ENCODE measurements around the gene ZFAND2A. TPM values are rescaled to one million over a fixed set of nuclear protein-coding genes. Genes with fewer than 3 reads are reported as not detected.
"Not testable (repeated sequence)": the region's sequence is repeated elsewhere in the genome, so short reads cannot be mapped to it uniquely, and the experiment has no call there.

Gene ZFAND2A, protein sequence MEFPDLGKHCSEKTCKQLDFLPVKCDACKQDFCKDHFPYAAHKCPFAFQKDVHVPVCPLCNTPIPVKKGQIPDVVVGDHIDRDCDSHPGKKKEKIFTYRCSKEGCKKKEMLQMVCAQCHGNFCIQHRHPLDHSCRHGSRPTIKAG
- 20.0 TPM for polyA plus RNA-seq (2013, experiment 1 of 2; ENCODE audit: insufficient read length)
- polyA plus RNA-seq (2013, experiment 2 of 2; ENCODE audit: insufficient read length): 19.5 TPM

DNA sequence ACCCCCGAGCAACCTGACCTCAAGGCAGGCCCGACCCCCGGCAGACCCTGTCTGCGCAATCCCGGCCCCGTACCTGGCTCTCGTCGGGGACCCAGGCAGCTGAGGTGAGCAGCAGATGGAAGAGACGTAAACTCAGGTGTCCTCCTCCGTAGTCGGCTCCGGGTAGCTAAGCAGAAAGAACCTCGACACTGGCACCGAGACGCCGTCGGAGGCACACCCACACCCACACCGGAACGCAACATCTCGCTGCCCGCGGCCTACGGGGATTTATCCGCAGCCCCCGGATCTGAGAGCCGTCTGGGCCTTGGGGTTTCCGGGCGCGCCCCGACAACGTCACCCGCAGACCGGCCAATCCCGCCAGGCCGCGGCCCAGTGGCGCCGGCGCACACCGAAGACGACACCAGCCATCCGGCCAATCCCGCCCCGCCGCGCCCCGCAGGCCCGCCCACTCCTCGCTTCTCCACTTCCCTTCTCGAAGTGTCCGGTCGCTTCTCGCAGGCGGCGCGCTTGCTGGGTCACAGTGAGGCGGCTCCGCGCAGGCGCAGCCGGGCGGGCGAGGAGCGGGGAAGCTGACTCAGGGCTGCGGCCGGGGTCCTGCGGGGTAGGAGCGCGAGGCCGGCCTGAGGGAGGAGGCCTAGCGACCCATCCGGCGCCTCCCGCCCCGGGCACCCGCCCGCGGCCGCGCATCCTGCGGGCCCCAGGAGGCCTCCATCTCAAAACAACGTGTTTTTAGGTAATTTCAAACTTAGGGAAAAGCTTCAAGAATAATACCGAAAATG is at the start of gene ZFAND2A:
Gene ZFAND2A, minus strand, starts transcription at position 306 of the 779 bp plus-strand sequence. CDS start 1,984 bp downstream, outside the sequence.
- DNase-seq: peak; percentile 98

DNA sequence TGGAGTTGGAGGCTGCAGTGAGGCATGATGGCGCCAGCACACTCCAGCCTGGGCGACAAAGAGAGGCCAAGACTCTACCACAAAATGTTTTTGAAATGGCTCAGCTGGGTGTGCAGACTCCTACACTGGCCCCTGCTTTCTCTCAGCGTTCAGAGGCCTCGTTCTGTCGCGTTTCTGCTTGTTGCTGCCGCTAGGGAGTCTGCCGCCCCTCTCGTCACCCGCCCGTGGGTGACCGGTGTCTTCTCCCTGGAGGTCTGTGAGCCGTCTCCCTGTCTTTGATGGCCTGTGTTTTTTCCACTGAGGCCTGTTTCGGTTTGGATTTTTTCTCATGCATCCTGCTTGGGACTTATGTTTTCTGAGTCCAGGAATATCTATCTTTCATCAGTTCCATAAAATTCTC is 49.1 kb upstream of the ZFAND2A start:
- DNase-seq: no peak

DNA sequence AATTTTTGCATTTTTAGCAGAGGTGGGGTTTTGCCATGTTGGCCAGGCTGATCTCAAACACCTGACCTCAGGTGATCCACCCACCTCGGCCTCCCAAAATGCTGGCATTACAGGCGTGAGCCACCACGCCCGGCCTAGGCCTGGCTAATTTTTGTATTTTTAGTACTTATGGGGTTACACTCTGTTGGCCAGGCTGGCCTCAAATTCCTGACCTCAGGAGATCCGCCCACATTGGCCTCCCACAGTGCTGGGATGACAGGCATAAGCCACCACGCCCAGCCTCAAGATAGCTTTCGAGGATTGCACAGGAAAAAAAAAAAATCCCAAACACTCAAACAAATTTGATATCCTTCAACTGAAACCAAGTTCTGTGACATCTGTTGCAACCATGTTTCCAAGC is 45.7 kb upstream of the ZFAND2A start:
- DNase-seq: not testable (repeated sequence)

DNA sequence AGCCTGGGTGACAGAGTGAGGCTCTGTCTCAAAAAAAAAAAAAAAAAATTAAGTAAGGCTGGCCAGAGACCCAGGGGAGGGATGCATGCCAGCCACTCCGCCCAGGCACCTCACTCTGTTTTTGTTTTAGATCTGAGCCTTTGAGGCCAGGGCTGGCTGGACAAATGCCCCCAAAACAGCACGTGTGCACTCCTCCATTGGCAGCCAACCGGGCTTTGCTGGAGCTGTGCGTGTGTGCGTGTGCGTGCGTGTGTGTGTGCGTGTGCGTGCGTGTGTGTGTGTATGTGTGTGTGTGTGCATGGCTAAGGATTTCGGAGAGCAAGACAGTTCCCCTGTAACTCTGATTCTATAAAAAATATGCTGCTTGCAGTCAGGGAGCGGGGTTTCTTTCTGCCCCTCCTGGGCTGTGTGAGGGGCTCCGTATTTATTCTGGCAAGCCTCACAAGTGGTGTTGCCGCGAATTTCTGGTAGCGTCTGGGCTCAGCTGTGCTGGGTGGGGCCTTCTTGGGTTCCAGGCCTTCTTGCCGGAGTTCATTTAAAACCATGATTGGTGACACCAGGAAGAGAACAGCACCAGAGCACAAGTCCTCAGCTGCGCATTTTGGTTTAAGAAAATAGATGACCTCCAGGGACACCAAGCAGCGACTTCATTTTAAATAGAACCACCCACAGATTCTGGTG is 44.6 kb upstream of the ZFAND2A start:
- no peak for DNase-seq

DNA sequence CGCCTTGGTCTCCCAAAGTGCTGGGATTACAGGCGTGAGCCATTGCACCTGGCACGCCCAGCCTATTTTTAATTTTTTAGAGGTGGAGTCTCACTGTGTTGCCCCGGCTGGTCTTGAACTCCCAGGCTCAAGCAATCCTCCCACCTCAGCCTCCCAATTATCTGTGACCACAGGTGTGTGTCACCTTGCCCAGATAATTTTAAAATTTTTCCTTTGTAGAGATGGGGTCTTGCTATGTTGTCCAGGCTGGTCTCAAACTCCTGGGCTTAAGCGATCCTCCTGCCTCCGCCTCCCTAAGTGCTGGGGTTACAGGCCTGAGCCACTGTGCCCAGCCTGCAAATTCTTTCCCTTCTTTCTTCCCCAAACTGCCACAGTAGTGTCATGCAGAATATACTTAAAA is 42.9 kb upstream of the ZFAND2A start:
- DNase-seq: not testable (repeated sequence)

DNA sequence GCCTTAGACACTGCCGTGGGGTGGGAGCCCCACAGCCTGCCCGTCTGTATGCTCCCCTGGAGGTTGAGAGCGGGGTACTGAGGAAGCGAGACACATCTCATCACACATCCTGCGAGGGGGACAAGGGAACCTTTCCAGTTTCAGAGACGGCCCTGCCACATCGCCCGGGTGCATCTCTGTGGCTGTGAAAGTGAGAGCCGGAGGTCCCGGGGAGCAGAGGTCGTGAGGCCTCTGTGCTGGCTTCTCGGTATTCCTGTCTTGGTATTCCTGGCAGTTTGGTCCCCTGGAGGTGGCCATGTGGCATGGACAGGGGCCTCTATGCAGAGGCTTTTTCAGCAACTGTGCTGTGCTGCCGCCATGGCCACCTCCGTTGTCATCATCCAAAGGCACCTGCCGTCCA is 41.9 kb upstream of the ZFAND2A start:
- DNase-seq: no peak

DNA sequence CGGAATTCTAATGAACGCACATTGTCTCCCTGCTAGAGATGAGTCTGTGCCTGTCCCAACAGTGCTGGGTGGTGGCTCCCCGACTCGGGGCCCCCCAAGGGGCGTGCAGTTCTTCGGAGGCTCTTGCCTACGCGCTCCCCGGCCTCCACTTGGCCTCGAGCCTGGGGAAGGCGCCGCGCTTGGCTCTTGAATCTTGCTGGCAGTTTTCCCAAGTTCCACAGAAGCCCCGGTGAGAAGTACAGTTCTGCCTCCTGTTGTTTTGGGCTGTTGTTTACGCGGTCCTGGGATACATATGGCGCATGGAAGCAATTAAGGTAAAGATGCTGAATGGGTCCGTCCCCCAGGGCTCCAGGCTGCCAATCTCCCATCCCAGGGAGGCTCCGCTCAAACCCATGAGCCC is 40.0 kb upstream of the ZFAND2A start:
- peak; percentile 27 for DNase-seq

DNA sequence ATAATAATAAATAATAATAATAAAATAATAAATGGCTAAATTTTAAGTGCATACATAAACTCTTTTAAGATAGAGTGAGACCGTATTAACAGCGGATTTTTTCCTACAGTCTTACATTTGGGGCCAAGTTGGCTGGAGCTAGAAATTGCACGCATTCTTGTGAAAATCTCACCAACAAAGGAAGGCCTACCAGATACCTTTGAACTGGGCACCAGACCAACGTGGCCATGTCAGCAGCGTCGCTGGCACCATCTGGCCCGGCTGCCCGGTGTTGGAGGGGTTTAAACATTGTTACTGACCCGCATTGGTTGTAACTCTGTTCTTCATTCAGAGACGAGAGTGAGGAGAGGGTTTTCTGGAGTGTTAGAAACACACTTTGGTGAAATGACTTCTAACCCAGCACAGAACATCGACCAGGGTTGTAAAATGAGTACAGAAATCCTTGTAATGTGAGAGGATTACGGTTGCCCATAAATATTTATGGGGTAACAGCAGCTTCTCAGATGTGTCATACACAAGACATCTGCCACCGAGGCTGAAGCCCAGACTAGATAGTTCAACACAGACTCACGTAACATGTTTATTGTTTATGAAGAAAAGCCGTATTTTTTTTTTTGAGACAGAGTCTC is 38.1 kb upstream of the ZFAND2A start:
- DNase-seq: peak; percentile 75

DNA sequence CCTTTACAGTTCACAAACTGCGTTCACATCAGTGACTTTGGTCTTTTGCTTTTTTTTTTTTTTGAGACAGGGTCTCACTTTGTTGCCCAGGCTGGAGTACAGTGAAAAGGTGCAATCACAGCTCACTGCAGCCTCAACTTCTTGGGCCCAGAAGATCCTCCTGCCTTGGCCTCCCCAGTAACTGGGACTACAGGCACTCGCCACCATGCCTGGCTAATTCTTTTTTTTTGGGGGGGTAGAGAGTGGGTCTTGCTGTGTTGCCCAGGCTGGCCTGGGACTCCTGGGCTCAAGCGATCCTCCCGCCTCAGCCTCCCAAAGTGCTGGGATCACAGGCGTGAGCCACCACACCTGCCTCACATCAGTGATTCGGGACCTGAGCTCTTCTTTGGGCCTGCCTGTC is 37.0 kb upstream of the ZFAND2A start:
- no peak for DNase-seq

DNA sequence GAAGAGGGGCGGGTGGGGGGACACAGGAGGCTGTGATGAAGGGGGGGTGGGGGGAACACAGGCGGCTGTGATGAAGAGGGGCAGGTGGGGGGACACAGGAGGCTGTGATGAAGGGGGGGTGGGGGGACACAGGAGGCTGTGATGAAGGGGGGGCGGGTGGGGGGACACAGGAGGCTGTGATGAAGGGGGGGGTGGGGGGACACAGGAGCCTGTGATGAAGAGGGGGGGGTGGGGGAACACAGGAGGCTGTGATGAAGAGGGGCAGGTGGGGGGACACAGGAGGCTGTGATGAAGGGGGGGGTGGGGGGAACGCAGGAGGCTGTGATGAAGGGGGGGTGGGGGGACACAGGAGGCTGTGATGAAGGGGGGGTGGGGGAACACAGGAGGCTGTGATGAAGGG is 36.4 kb upstream of the ZFAND2A start:
- DNase-seq: not testable (repeated sequence)

DNA sequence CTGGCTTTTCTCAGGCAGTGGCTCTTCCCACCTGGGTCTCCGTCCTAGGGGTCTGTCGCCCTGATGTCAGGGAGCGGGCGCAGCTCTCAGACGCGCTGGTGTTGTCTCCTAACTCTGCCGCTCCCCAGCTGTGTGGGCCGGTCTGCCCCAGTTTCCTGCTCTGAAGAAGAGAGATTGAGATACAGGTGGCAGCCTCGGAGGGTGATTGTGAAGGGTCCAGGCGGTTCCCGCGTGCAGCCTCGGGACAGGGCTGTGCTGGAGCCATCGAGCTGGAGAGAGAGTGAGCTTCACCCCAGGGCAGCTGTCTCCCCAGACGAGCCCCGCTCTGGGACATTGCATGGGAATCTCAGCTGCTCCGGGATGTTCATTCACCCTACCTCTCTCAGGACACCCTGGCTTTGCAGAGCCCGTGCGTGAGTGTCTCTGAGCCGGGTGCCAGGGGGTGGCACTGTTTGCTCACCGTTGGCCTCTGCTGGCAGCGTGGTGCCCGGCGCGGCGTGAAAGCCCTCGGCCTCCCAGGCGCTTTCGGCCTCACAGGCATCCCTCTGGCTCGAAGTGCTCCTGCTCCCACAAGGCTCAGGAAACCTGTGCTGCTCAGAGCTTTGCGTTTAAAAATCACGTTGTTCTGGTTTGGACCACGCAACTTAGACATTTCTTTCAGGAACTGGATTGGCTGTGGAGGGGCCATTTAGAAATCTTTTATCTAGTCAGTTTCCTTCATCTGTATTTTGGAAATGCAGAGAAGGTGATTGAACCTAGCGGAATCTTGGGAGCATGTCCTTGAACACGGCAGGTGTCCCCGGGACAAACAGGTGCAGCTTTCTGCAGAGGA is 33.8 kb upstream of the ZFAND2A start:
- peak; percentile 25 for DNase-seq

DNA sequence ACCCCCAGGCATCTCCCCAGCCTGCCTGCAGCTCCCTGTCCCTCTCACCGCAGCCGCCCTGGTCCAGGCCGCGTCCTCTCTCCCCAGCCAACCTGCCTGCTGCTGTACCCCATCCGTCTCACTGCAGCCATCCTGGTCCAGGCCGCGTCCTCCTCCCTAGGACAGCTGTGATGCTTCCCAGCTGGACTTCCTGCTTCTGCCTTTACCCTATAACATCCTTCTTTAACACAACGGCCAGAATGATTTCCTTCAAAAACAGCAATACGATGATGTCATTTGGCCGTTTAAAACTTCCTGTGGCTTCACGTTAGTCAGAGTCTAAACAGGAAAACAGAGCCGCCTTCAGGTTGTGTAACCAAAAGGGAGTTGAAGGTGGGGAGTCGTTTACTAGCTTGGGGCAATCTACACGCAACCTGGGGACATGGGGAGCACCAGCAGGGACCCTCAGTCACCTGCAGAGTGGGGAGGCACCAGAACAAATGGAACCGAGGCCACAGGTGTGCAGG is 32.2 kb upstream of the ZFAND2A start:
- DNase-seq: peak; percentile 56

DNA sequence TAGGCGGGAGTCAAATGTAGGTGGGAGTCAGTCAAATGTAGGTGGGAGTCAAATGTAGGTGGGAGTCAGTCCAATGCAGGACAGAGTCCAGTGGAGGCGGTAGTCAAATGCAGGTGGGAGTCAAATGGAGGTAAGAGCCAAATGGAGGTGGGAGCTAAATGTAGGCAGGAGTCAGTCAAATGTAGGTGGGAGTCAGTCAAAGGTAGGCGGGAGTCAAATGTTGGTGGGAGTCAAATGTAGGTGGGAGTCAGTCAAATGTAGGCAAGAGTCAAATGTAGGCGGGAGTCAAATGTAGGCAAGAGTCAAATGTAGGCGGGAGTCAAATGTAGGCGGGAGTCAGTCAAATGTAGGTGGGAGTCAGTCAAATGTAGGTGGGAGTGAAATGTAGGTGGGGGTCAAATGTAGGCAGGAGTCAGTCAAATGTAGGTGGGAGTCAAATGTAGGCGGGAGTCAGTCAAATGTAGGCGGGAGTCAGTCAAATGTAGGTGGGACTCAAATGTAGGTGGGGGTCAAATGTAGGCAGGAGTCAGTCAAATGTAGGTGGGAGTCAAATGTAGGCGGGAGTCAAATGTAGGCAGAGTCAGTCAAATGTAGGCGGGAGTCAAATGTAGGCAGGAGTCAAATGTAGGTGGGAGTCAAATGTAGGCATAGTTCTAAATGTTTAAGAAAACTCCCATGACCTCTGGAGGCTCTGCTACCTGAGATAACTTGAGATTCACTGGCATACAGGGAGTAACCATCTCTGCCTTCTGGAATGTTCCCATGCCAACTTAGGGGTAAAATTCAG is 30.2 kb upstream of the ZFAND2A start:
- no peak for DNase-seq

DNA sequence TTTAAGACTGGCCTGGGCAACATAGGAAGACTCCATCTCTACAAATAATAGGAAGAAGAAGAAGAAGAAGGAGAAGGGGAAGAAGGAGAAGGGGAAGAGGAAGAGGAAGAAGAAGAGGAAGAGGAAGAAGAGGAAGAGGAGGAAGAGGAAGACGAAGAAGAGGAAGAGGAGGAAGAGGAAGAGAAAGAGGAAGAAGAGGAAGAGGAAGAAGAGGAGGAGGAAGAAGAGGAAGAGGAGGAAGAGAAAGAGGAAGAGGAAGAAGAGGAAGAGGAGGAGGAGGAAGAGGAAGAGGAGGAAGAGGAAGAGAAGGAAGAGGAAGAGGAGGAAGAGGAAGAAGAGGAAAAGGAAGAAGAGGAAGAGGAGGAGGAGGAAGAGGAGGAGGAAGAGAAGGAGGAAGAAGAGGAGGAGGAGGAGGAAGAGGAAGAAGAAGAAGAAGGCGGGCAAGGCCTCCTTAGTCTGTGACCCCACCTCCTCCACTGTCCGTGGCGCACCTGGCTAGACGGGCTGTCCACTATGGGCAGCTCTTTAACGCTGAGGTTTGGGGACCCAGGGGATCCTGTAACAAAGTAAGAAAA is 28.8 kb upstream of the ZFAND2A start:
- no peak for DNase-seq

DNA sequence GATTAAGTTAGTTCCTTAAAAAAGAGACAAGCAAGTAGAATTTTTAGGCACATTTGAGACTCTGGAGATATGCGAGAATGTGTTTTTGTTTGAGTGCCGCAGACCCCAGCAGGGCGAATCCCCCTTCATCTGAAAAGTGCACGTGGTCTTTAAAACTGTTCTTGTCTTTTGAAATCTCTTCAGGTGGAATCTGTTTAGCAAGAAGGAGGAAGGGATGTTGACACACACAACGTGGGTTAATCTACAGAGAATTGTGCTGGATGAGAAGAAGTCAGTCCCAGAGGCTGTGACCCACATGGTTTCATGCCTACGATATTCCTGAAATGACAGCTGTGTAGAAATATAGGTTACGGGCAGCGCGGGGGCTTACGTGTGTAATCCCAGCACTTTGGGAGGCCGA is 27.1 kb upstream of the ZFAND2A start:
- DNase-seq: no peak

DNA sequence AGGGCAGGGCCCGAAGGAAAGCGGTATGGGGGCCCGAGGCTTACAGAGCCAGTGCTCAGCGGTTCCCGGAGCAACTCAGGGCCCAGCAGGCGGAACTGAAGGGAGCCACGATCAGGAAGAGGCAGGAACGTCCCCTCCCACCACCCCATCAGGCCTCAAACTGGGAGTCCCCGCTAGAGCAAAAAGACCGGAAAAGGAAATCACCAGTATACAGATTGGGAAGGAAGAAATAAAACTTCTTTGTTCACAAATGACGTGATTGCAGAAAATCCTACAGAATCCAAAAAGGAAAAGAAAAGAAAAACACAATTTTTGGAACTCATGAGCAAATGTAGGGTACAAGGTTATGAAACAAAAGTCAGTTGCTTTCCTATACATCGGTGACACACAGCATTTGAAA is 21.6 kb upstream of the ZFAND2A start:
- DNase-seq: no peak

DNA sequence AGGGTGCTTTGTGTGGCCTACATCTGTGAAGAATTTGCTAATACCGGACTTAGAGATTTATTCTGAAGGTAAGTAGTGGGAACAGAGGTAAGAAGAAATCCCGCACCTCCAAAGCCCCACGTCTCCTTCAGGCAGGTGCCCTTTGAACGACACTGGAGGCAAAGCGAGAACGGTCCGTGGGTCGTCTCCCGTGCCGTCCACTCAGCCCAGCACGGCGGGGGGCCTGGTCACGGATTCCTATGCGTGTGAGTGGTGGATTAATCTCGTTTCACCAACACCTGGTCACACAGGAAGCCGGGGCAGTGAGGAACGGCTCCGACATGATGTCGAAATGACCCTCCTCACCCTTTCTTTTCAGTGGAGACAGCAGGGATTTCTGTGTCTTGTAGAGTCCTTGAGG is 21.0 kb upstream of the ZFAND2A start:
- no peak for DNase-seq

DNA sequence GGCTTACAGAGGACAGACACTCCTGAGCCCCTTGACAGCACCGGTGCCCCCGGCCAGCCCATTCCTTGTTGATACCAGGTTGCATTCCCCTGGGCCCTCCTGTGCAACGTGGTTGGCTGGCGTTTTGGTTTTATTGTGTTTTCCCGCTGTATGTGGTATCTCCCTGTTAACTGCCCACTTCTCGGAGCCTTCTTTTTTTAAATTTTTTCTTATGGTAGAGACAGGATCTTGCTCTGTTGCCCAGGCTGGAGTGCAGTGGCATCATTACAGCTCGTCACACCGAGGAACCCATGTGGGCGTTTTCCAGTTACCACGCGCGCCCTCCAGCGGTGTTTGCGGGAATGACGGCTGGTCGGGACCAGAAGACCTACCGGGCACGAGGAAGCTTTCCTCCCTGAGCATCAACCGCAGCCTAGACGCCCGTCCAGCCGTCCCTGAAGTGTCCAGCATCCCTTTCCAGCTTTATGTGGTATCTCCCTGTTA is 16.9 kb upstream of the ZFAND2A start:
- peak; percentile 30 for DNase-seq

DNA sequence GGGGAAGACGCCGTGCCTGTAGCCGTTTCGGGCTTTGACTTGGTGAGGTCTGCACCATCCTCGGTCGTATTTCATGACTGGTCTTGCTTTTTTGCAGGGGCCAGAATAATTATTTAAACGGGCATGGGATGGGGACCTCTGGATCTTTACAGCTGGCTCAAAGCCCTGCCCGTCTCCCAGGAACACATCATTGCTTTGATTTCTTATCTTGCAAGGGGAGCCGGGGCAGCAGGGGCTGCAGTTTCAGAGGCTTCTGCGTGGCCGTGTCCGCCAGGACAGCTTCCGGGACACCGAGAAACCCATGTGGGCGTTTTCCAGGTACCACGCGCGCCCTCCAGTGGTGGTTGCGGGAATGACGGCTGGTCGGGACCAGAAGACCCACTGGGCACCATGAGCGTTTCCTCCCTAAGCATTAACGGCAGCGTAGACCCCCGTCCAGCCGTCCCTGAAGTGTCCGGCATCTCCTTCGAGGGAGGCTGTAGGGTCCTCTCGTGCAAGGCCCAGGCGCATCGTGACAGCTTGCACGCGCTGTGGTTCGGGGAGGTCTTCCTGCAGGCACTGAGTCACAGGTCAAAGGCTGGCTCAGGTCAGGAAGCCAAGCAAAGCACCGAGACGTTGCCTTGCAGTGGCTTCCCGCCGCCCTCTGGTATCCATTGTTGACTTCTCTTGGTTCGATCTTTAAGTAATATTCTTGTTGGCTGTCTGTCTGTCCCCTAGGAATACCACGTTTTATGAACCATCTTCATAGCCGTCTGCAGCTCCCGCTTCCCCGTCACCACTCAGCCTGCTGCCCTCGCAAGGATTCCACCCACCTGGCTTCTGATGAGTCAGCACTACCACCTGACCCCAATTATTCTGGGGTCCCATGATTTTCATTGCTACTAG is 16.2 kb upstream of the ZFAND2A start:
- peak; percentile 66 for DNase-seq

DNA sequence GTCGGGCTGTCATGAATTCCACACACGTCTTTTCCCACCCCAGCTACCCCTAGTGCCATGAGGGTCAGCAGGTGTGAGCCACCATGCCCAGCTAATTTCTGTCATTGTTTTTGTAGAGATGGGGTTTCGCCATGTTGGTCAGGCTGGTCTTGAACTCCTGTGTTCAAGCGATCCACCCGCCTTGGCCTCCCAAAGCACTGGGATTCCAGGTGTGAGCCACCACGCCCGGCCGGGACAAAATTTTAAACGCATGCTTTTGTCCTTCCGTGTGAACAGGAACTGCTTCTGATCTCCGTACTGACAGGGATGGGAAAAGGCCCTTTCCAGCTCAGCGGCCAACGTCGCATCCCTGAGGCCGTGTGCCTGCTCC is 15.6 kb upstream of the ZFAND2A start:
- no peak for DNase-seq

Data from fibroblast of skin of abdomen (primary cell).